ENCODE measurements around the gene DDX10. TPM values are rescaled to one million over a fixed set of nuclear protein-coding genes. Genes with fewer than 3 reads are reported as not detected.

Gene DDX10
- total and polyA plus RNA-seq, 2 of the 8 experiments (the other 6 are each of a cell fraction or from before 2014, with no cell fraction given) = 49.2 to 52.2 TPM

GRCh38 chr11:108873941-108874340, 209.1 kb downstream of the DDX10 start:
- Histone ChIP-seq H2BK120ac (replicated peaks; ENCODE audit: low read depth, low read length) (no peak overlapping the region), H3K56ac (replicated peaks; ENCODE audit: insufficient read length, low read depth, low read length) (no peak overlapping the region), H3K9me3 (ENCODE audit: insufficient read depth in 2 of 2, low read depth in 1 of 2, low read length in 1 of 2) (no peaks in the 10 kb centered on the region), H4K8ac (ENCODE audit: extremely low read depth, insufficient read depth, low read length) (no peak overlapping the region), H2BK5ac (ENCODE audit: low read depth, low read length) (no peak overlapping the region), H3K14ac (ENCODE audit: insufficient read length) (no peak overlapping the region), H2BK20ac (ENCODE audit: low read length) (no peak overlapping the region), H3K23ac (ENCODE audit: insufficient read length) (no peak overlapping the region), H3K79me1 (ENCODE audit: low read depth, low read length) (no peaks in the 10 kb centered on the region), H3K36me3 (ENCODE audit: control insufficient read depth in 2 of 4, insufficient read depth in 4 of 4, low read length in 3 of 4) (no peaks in the 10 kb centered on the region), H3K4ac (replicated peaks; ENCODE audit: insufficient read length, low read depth, low read length) (no peak overlapping the region), H3K23me2 (ENCODE audit: low read depth, low read length) (no peaks in the 10 kb centered on the region; the same call in 1 of the 2 replicates), H3K27ac (ENCODE audit: low read depth, low read length) (no peak overlapping the region), H3K4me3 (ENCODE audit: extremely low read depth in 1 of 4, insufficient read depth in 2 of 4, low read depth in 3 of 4, low read length in 4 of 4) (no peak overlapping the region), H2BK15ac (ENCODE audit: low read length) (no peak overlapping the region), H3K27me3 (replicated peaks in 1 of 4; ENCODE audit: control insufficient read depth in 3 of 4, extremely low read depth in 1 of 4, insufficient read depth in 3 of 4, low read length in 3 of 4) (no peaks in the 10 kb centered on the region), H4K20me1 (replicated peaks in 1 of 2; ENCODE audit: control insufficient read depth in 1 of 2, insufficient read depth in 2 of 2, low read length in 2 of 2) (no peaks in the 10 kb centered on the region), H3K4me1 (replicated peaks in 1 of 4; ENCODE audit: control insufficient read depth in 3 of 4, insufficient read depth in 4 of 4, low read length in 3 of 4) (peaks cover 0 to 12% (median 3%) of the 10 kb centered on the region in 4 experiments; a peak in 4 of 7 replicates), H3K18ac (ENCODE audit: extremely low read depth, low read length) (no peak overlapping the region), H2AFZ (ENCODE audit: low read length) (no peak overlapping the region), H2AK5ac (ENCODE audit: low read depth, low read length) (no peak overlapping the region), H3K4me2 (ENCODE audit: insufficient read depth in 1 of 2, low read depth in 2 of 2, low read length in 2 of 2) (no peak overlapping the region), H2BK12ac (ENCODE audit: low read depth, low read length) (no peak overlapping the region), H4K5ac (ENCODE audit: insufficient read length, low read depth, low read length) (no peak overlapping the region), H4K91ac (replicated peaks; ENCODE audit: insufficient read length, low read length) (no peak overlapping the region), H3K79me2 (ENCODE audit: control insufficient read depth in 1 of 2, insufficient read depth in 2 of 2, low read length in 2 of 2) (no peaks in the 10 kb centered on the region), H3K9ac (replicated peaks in 1 of 4; ENCODE audit: extremely low read depth in 1 of 4, low read depth in 3 of 4, low read length in 3 of 4) (no peak overlapping the region)
- ChIA-PET CTCF (ENCODE audit: partially characterized antibody) (interaction anchor here (0.7 to 1.2 kb wide), 4 partner anchors 11 to 821 kb away, joined by 3 to 5 read pairs (median 3); no protein-coding TSS in a partner anchor), POLR2A (ENCODE audit: partially characterized antibody) (no interaction called here)
- DNase-seq (ENCODE audit: low read depth in 1 of 2, low spot score in 2 of 2) = no peak
- FAIRE-seq = no peak
- 87% methylated on average over 4 of the region's 4 CpGs; no CpG with 5 or more reads in 1 of the 2 experiments for WGBS, 2 experiments (ENCODE audit: extremely low coverage in 1 of 2, insufficient coverage in 1 of 2, insufficient read length in 1 of 2, insufficient replicate concordance in 2 of 2, low coverage in 1 of 2, low lambda C conversion rate in 2 of 2, missing lambda C conversion rate in 1 of 2)
- TF ChIP-seq TAF7 (optimal IDR thresholded peaks at IDR 0.05; ENCODE audit: borderline replicate concordance, low read depth, low read length) = no peak
- TF ChIP-seq JUN (IDR thresholded peaks at IDR 0.05; ENCODE audit: low read depth, low read length) = no peak
- TF ChIP-seq EGR1 (IDR thresholded peaks at IDR 0.05; ENCODE audit: borderline replicate concordance, low read depth, low read length) = no peak
- no peak for TF ChIP-seq KDM1A (IDR thresholded peaks at IDR 0.05; ENCODE audit: borderline replicate concordance, low read length)
- TF ChIP-seq GABPA (IDR thresholded peaks at IDR 0.05; ENCODE audit: borderline replicate concordance, insufficient read depth, low read length) = no peak
- no peak for TF ChIP-seq RFX5 (IDR thresholded peaks at IDR 0.05; ENCODE audit: borderline replicate concordance, low read depth, low read length)
- TF ChIP-seq SIRT6 (IDR thresholded peaks at IDR 0.05; ENCODE audit: low read length) = no peak
- TF ChIP-seq ATF3 (IDR thresholded peaks at IDR 0.05; ENCODE audit: insufficient read depth, low read depth, low read length) = no peak
- TF ChIP-seq SAP30 (IDR thresholded peaks at IDR 0.05; ENCODE audit: insufficient read depth, insufficient replicate concordance, low read length) = no peak
- no peak for TF ChIP-seq CBX8 (IDR thresholded peaks at IDR 0.05; ENCODE audit: borderline replicate concordance, low read depth, low read length)
- TF ChIP-seq TAF1 (IDR thresholded peaks at IDR 0.05; ENCODE audit: low read depth, low read length) = no peak
- no peak for TF ChIP-seq JUND (IDR thresholded peaks at IDR 0.05; ENCODE audit: low read length)
- no peak for TF ChIP-seq SRF (IDR thresholded peaks at IDR 0.05; ENCODE audit: low read depth, low read length)
- TF ChIP-seq YY1 (IDR thresholded peaks at IDR 0.05; ENCODE audit: low read depth, low read length) = no peak

Data from H1 (cell line).